ENCODE data around the gene EREG. TPM values are rescaled to one million over a fixed set of nuclear protein-coding genes. Genes with fewer than 3 reads are reported as not detected.

The EREG gene
- total RNA-seq, 1 donor from 2014 or later, result 31.1 TPM

DNA sequence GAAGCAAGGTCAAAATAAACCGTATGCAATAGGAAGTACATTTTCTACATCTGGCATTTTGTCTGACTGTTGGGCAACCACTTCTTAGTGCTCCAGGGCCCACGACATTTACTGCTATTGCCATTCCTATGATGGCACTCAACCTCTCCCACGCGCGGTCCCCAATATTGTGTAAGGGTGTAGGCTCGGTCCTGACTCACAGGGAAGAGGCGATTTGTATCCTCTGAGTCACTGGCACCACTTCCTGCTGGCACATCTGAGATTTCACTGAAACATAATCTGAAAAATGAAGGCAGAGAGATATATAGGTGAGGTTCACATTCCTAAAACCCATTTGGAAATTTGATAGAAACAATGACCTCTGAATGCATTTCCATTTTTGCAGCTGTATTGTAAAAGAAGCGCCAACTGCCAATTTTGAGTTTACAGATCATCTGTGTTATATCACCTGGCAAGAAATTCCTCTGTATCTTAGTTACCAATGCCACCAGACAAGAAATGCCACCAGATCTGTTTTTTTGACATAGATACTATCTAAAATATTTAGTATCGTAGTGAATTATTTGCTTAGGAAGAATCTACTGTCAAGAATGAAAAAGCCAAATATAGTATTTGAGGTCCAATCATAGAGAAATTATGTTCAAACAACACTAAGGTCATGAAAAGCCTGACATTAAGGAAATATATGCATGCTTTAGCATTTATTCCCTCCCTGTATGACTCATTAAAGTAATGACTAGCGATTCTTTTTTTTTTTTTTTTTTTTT is 9.8 kb downstream of the EREG start:
- Histone ChIP-seq H3K36me3 (ENCODE audit: control insufficient read depth, insufficient read depth, low read length) (peaks cover 4% of the 10 kb centered on the region), H3K27me3 (ENCODE audit: control insufficient read depth, insufficient read depth, low read length) (no peaks in the 10 kb centered on the region), H3K4me3 (ENCODE audit: low read depth, low read length) (no peak overlapping the region)
- FAIRE-seq, result peak; percentile 97
- TF ChIP-seq, protein P1, sequence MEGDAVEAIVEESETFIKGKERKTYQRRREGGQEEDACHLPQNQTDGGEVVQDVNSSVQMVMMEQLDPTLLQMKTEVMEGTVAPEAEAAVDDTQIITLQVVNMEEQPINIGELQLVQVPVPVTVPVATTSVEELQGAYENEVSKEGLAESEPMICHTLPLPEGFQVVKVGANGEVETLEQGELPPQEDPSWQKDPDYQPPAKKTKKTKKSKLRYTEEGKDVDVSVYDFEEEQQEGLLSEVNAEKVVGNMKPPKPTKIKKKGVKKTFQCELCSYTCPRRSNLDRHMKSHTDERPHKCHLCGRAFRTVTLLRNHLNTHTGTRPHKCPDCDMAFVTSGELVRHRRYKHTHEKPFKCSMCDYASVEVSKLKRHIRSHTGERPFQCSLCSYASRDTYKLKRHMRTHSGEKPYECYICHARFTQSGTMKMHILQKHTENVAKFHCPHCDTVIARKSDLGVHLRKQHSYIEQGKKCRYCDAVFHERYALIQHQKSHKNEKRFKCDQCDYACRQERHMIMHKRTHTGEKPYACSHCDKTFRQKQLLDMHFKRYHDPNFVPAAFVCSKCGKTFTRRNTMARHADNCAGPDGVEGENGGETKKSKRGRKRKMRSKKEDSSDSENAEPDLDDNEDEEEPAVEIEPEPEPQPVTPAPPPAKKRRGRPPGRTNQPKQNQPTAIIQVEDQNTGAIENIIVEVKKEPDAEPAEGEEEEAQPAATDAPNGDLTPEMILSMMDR (IDR thresholded peaks at IDR 0.05; ENCODE audit: insufficient read depth, low read length, severe bottlenecking), result no peak
- peak; percentile 98 for DNase-seq (ENCODE audit: low read depth)

DNA sequence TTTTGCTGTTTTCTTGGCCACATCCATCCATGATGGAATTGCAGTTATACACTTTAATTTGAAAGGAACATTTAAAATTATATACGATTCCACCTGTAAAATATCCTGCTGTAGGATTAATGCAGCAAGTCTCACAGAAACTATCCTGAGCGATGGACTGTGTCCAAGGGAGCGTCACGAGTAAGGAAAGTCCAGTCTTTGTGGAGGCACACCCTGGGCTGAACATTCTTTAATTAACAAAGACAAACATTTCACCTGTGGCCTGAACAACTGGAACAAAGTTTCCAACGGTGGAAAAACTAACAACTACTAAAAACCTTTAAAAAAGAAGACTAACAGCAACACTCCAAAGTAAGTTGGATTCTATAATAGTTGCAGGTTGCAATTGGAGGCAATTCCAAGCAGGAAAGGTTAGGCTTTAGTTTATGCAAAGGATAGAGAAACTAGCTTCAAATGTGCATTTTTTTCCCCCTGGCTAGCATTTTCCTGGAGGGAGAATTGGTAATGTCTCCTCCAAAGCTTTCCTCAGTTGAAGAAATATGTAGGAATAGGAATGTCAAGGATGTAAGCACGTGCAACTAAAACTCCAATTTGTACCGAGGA is 11.0 kb downstream of the EREG start:
- Histone ChIP-seq H3K36me3 (ENCODE audit: control insufficient read depth, insufficient read depth, low read length) (peaks cover 7% of the 10 kb centered on the region), H3K27me3 (ENCODE audit: control insufficient read depth, insufficient read depth, low read length) (no peaks in the 10 kb centered on the region), H3K4me3 (ENCODE audit: low read depth, low read length) (no peak overlapping the region)
- no peak for DNase-seq (ENCODE audit: low read depth)
- no peak for FAIRE-seq
- TF ChIP-seq, protein P1 (IDR thresholded peaks at IDR 0.05; ENCODE audit: insufficient read depth, low read length, severe bottlenecking), result no peak

DNA sequence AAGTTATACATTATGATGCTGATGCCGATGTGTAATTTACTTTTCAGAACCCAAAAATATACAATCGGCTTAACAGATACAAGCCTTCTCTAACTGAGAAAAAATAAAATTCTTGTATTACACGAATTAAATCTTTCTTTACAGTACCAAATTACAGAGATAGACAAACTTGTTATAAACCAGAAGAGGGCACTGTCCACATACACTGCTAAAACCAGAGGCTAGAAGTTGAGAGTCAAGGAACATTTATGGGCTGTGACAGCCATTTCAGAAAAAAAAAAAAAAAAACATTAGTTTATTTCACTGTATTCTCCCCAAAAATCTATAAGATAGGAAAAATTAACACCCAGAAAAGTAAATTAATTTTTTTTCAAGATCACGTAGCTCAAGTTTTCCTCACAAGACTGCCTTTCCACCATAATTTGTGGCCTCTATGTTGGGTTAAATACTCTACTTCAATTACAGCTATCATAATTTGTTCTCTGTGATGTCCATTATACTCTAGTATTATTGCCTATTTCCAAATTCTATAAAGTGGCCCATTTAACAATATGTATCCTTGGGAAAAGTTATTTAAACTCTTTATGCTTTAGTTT is 12.0 kb downstream of the EREG start:
- Histone ChIP-seq H3K4me3 (ENCODE audit: low read depth, low read length) (no peak overlapping the region), H3K36me3 (ENCODE audit: control insufficient read depth, insufficient read depth, low read length) (peaks cover 9% of the 10 kb centered on the region), H3K27me3 (ENCODE audit: control insufficient read depth, insufficient read depth, low read length) (no peaks in the 10 kb centered on the region)
- DNase-seq (ENCODE audit: low read depth) (peak; percentile 69), FAIRE-seq (no peak)
- TF ChIP-seq, protein P1 (IDR thresholded peaks at IDR 0.05; ENCODE audit: insufficient read depth, low read length, severe bottlenecking), result peak; percentile 30

DNA sequence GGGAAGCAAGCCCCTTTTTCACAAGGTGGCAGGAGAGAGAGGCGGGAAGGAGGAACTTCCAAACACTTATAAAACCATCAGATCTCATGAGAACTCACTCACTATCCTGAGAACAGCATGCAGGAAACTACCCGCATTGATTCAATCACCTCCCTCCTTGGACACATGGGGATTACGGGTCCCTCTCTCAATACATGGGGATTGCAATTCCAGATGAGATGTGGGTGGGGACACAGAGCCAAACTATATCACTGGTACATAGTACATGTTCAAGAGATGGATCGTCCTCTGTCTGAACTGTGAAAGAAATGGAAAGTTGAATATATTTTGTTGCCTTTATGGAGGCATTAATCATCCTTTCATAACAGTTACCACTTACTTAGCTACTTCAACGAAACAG is 12.8 kb downstream of the EREG start:
- Histone ChIP-seq H3K36me3 (ENCODE audit: control insufficient read depth, insufficient read depth, low read length) (peaks cover 9% of the 10 kb centered on the region), H3K27me3 (ENCODE audit: control insufficient read depth, insufficient read depth, low read length) (no peaks in the 10 kb centered on the region), H3K4me3 (ENCODE audit: low read depth, low read length) (no peak overlapping the region)
- TF ChIP-seq, protein P1 (IDR thresholded peaks at IDR 0.05; ENCODE audit: insufficient read depth, low read length, severe bottlenecking), result no peak
- DNase-seq (ENCODE audit: low read depth) (no peak), FAIRE-seq (no peak)

DNA sequence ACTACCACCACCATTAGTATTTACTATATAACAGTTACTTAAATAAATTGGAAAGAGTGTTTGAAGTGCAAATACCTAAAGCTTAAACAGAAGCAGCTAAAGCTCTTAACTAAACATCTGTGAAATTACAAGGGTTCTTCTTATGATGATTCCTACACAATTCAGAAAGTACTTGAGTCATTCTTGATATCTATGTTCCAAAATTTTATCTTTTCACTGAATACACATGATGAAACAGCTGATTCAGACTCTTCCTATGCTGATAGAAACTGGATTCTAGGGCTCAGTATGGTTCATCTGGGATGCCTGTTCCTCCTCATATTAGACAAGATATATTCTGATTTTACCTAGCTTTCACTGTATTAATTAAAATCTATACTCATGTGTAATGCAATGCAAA is 13.6 kb downstream of the EREG start:
- DNase-seq (ENCODE audit: low read depth), result no peak

More for the DNA sequence above, 13.6 kb downstream of the EREG start:
- TF ChIP-seq, protein P1 (IDR thresholded peaks at IDR 0.05; ENCODE audit: insufficient read depth, low read length, severe bottlenecking), result no peak
- no peaks in the 10 kb centered on the region for H3K27me3 ChIP-seq (ENCODE audit: control insufficient read depth, insufficient read depth, low read length)
- no peak for FAIRE-seq
- no peak overlapping the region for H3K4me3 ChIP-seq (ENCODE audit: low read depth, low read length)
- peaks cover 9% of the 10 kb centered on the region for H3K36me3 ChIP-seq (ENCODE audit: control insufficient read depth, insufficient read depth, low read length)

All from bronchial epithelial cell (primary cell).